HEK293T (cell line): ENCODE data around the gene CD300LD.

Experiments used
- CTCF ChIA-PET: fragments of 350-600 bp; formaldehyde crosslinking; extraction: SDS; loops from one replicate; lab custom pipeline; 2021; ENCODE audit warnings: antibody characterized with exemption, inconsistent platforms; lab: Yijun Ruan, JAX
- POLR2A ChIA-PET: fragments of 350-600 bp; formaldehyde crosslinking; extraction: SDS; loops from one replicate; lab custom pipeline; 2020; ENCODE audit warnings: antibody characterized with exemption, inconsistent platforms; lab: Yijun Ruan, JAX
- DNase-seq: peaks from one replicate; pipeline ENCODE4 v3.0.0; 2012; ENCODE audit warnings: mixed read lengths; ENCODE audit errors: extremely low spot score
- ARNT ChIP-seq: fragments of 450-650 bp; IDR thresholded peaks from 2 replicates; pipeline ENCODE4 v1.6.1; 2017; ENCODE audit warnings: mild to moderate bottlenecking
- BHLHE40 ChIP-seq: fragments of 450-650 bp; IDR thresholded peaks from 2 replicates; pipeline ENCODE4 v1.6.1; 2016; ENCODE audit warnings: mild to moderate bottlenecking, moderate library complexity, borderline replicate concordance
- CTBP1 ChIP-seq: fragments of 450-650 bp; IDR thresholded peaks from 2 replicates; pipeline ENCODE4 v1.6.1; 2016; ENCODE audit warnings: borderline replicate concordance
- ELF4 ChIP-seq: fragments of 450-650 bp; IDR thresholded peaks from 2 replicates; pipeline ENCODE4 v1.6.1; 2017; ENCODE audit warnings: antibody characterized with exemption
- FOXA1 ChIP-seq: fragments of 450-650 bp; IDR thresholded peaks from 2 replicates; pipeline ENCODE4 v1.6.1; 2016; ENCODE audit warnings: mild to moderate bottlenecking
- FOXK2 ChIP-seq: fragments of 450-650 bp; IDR thresholded peaks from 2 replicates; pipeline ENCODE4 v1.6.1; 2016; ENCODE audit warnings: mild to moderate bottlenecking
- FOXM1 ChIP-seq: fragments of 450-650 bp; IDR thresholded peaks from 2 replicates; pipeline ENCODE4 v1.6.1; 2017; ENCODE audit warnings: mild to moderate bottlenecking, borderline replicate concordance
- HDGF ChIP-seq: fragments of 450-650 bp; IDR thresholded peaks from 2 replicates; pipeline ENCODE4 v1.6.1; 2017; ENCODE audit warnings: antibody characterized with exemption, borderline replicate concordance
- L3MBTL2 ChIP-seq: fragments of 450-650 bp; conservative IDR thresholded peaks from 2 replicates; pipeline ENCODE4 v1.6.1; 2016; ENCODE audit warnings: mild to moderate bottlenecking
- LEF1 ChIP-seq: fragments of 450-650 bp; IDR thresholded peaks from 2 replicates; pipeline ENCODE4 v1.6.1; 2017; ENCODE audit warnings: mild to moderate bottlenecking, borderline replicate concordance
- NFRKB ChIP-seq: fragments of 450-650 bp; IDR thresholded peaks from 2 replicates; pipeline ENCODE4 v1.6.1; 2016; ENCODE audit warnings: mild to moderate bottlenecking, moderate library complexity
- PKNOX1 ChIP-seq: fragments of 450-650 bp; IDR thresholded peaks from 2 replicates; pipeline ENCODE4 v1.6.1; 2016
- SP1 ChIP-seq: fragments of 450-650 bp; IDR thresholded peaks from 2 replicates; pipeline ENCODE4 v1.6.1; 2017
- SUZ12 ChIP-seq: fragments of 450-650 bp; IDR thresholded peaks from 2 replicates; pipeline ENCODE4 v1.6.1; 2016; ENCODE audit warnings: mild to moderate bottlenecking
- TARDBP ChIP-seq: fragments of 450-650 bp; IDR thresholded peaks from 2 replicates; pipeline ENCODE4 v1.6.1; 2016
- ZNF384 ChIP-seq: fragments of 450-650 bp; IDR thresholded peaks from 2 replicates; pipeline ENCODE4 v1.6.1; 2016

CD300LD gene

GRCh38 chr17:74542166-74542565 lies 49.9 kb downstream of the CD300LD start:
- ChIA-PET POLR2A (no interaction called here), CTCF (no interaction called here)
- DNase-seq: no peak
- TF ChIP-seq L3MBTL2 (no peak), FOXM1 (no peak), ZNF384 (no peak), SP1 (no peak), TARDBP (no peak), PKNOX1 (no peak), HDGF (no peak), NFRKB (no peak), ELF4 (no peak), BHLHE40 (no peak), SUZ12 (no peak), CTBP1 (no peak)

GRCh38 chr17:74541176-74542111 lies 50.6 kb downstream of the CD300LD start:
- TF ChIP-seq FOXK2 (no peak), CTBP1 (no peak), ARNT (no peak), FOXM1 (no peak), SUZ12 (no peak), ELF4 (no peak), ZNF384 (no peak)
- CTCF ChIA-PET: no interaction called here
- no peak for DNase-seq
- POLR2A ChIA-PET: no interaction called here

- ChIA-PET POLR2A (no interaction called here), CTCF (no interaction called here)
- no peak for DNase-seq
- TF ChIP-seq L3MBTL2: no peak
- TF ChIP-seq SUZ12: no peak
- no peak for TF ChIP-seq CTBP1
- TF ChIP-seq ARNT: no peak
- no peak for TF ChIP-seq ZNF384
- TF ChIP-seq FOXK2: no peak
- no peak for TF ChIP-seq NFRKB
- TF ChIP-seq BHLHE40: no peak
- TF ChIP-seq LEF1: no peak
- no peak for TF ChIP-seq PKNOX1
- no peak for TF ChIP-seq FOXM1
- no peak for TF ChIP-seq SP1
- no peak for TF ChIP-seq ELF4
- TF ChIP-seq HDGF: no peak
- TF ChIP-seq FOXA1: no peak
- no peak for TF ChIP-seq TARDBP
Observed at GRCh38 chr17:74539281-74539820, 52.7 kb downstream of the CD300LD start.

GRCh38 chr17:74536890-74537289 lies 55.2 kb downstream of the CD300LD start:
- ChIA-PET CTCF (no interaction called here), POLR2A (interaction anchor here (0.9 kb wide), 1 partner anchor 9 kb away, joined by 3 read pairs; no protein-coding TSS in a partner anchor)
- TF ChIP-seq SP1 (no peak), LEF1 (no peak), FOXK2 (no peak), L3MBTL2 (no peak), ELF4 (no peak), FOXA1 (no peak), PKNOX1 (no peak), NFRKB (no peak), TARDBP (no peak), HDGF (no peak), ARNT (no peak), ZNF384 (no peak), BHLHE40 (no peak), FOXM1 (no peak)
- no peak for DNase-seq

GRCh38 chr17:74532115-74532514 lies 60.0 kb downstream of the CD300LD start:
- ChIA-PET CTCF (interaction anchor here (1.6 kb wide), 1 partner anchor 164 kb away, joined by 7 read pairs; no protein-coding TSS in a partner anchor), POLR2A (no interaction called here)
- DNase-seq: no peak
- TF ChIP-seq SP1: no peak
- no peak for TF ChIP-seq FOXA1

GRCh38 chr17:74531231-74531761 lies 60.8 kb downstream of the CD300LD start, which contains the start of gene CD300LB:
CD300LB (minus strand) TSS chr17:74531475; CDS start chr17:74531350, 125 bp downstream.
- ChIA-PET POLR2A (no interaction called here), CTCF (no interaction called here)
- no peak for DNase-seq
- no peak for TF ChIP-seq BHLHE40
- TF ChIP-seq FOXA1: no peak
